ENCODE measurements around the gene ARHGAP8.

ARHGAP8 gene

GRCh38 chr22:44754998-44755397 lies 2.6 kb downstream of the ARHGAP8 start:
- DNase-seq (ENCODE audit: low spot score): no peak
- H3K27ac ChIP-seq: no peak overlapping the region
- CTCF ChIA-PET: no interaction called here
- POLR2A ChIA-PET (ENCODE audit: low non-redundant PET): no interaction called here
- no peak for TF ChIP-seq CTCF (conservative IDR thresholded peaks at IDR 0.05; ENCODE audit: low read depth)

- no peak for DNase-seq (ENCODE audit: low spot score)
- no peak overlapping the region for H3K27ac ChIP-seq
- ChIA-PET POLR2A (ENCODE audit: low non-redundant PET) (no interaction called here), CTCF (no interaction called here)
- no peak for TF ChIP-seq CTCF (conservative IDR thresholded peaks at IDR 0.05; ENCODE audit: low read depth)
Measured at GRCh38 chr22:44755417-44755816, 3.0 kb downstream of the ARHGAP8 start.

- TF ChIP-seq CTCF (conservative IDR thresholded peaks at IDR 0.05; ENCODE audit: low read depth): no peak
- ChIA-PET POLR2A (ENCODE audit: low non-redundant PET) (no interaction called here), CTCF (no interaction called here)
Measured at GRCh38 chr22:44755956-44756361, 3.6 kb downstream of the ARHGAP8 start.

GRCh38 chr22:44758344-44758973 lies 6.1 kb downstream of the ARHGAP8 start:
- POLR2A ChIA-PET (ENCODE audit: low non-redundant PET): no interaction called here
- DNase-seq (ENCODE audit: low spot score): peak; percentile 51
- no peak for TF ChIP-seq CTCF (conservative IDR thresholded peaks at IDR 0.05; ENCODE audit: low read depth)
- CTCF ChIA-PET: no interaction called here
- H3K27ac ChIP-seq: no peak overlapping the region

More at GRCh38 chr22:44755956-44756361, 3.6 kb downstream of the ARHGAP8 start:
- peak; percentile 55 for DNase-seq (ENCODE audit: low spot score)
- H3K27ac ChIP-seq: no peak overlapping the region

GRCh38 chr22:44759001-44759400 lies 6.6 kb downstream of the ARHGAP8 start:
- no peak overlapping the region for H3K27ac ChIP-seq
- POLR2A ChIA-PET (ENCODE audit: low non-redundant PET): no interaction called here

GRCh38 chr22:44759430-44760310 lies 7.3 kb downstream of the ARHGAP8 start:
- CTCF ChIA-PET: no interaction called here
- H3K27ac ChIP-seq: no peak overlapping the region
- POLR2A ChIA-PET (ENCODE audit: low non-redundant PET): no interaction called here
- no peak for TF ChIP-seq CTCF (conservative IDR thresholded peaks at IDR 0.05; ENCODE audit: low read depth)
- no peak for DNase-seq (ENCODE audit: low spot score)

More at GRCh38 chr22:44759001-44759400, 6.6 kb downstream of the ARHGAP8 start:
- TF ChIP-seq CTCF (conservative IDR thresholded peaks at IDR 0.05; ENCODE audit: low read depth): no peak
- no peak for DNase-seq (ENCODE audit: low spot score)
- CTCF ChIA-PET: no interaction called here
